GM19463 (cell line): ENCODE results near the gene SKIC2.
A peak's percentile ranks its signal among the peaks of the same experiment; 100 is the strongest.
"Not testable (repeated sequence)": the region's sequence is repeated elsewhere in the genome, so short reads cannot be mapped to it uniquely, and the experiment has no call there.

ENCODE experiments used
- ATAC-seq: cut with Tn5 transposase; IDR thresholded peaks from one replicate; pipeline ENCODE4 v1.9.1; 2021; ENCODE audit warnings: mild to moderate bottlenecking, moderate library complexity; ENCODE audit not compliant: unreplicated experiment

SKIC2 gene

GRCh38 chr6:31968791-31969711 is 10.1 kb downstream of the SKIC2 start:
- ATAC-seq = no peak

- ATAC-seq = no peak
Observed at GRCh38 chr6:31969712-31970603, 11.0 kb downstream of the SKIC2 start.

GRCh38 chr6:31970604-31971271 is 11.8 kb downstream of the SKIC2 start:
- ATAC-seq = no peak

GRCh38 chr6:31971279-31971992 is 12.5 kb downstream of the SKIC2 start:
- ATAC-seq = no peak

- ATAC-seq = peak; percentile 95
Observed at GRCh38 chr6:31971993-31972708, 13.2 kb downstream of the SKIC2 start, which contains the start of gene DXO. Gene DXO (minus strand): TSS chr6:31972138. CDS start chr6:31971675, 463 bp downstream.

GRCh38 chr6:31972709-31973350 is 13.9 kb downstream of the SKIC2 start:
- ATAC-seq = no peak

GRCh38 chr6:31976065-31976464 is 17.1 kb downstream of the SKIC2 start:
- ATAC-seq = not testable (repeated sequence)

GRCh38 chr6:31977816-31978431 is 18.9 kb downstream of the SKIC2 start:
- ATAC-seq = no peak

- ATAC-seq = no peak
Observed at GRCh38 chr6:31978831-31979230, 19.9 kb downstream of the SKIC2 start.

GRCh38 chr6:31979238-31979898 is 20.4 kb downstream of the SKIC2 start:
- no peak for ATAC-seq

GRCh38 chr6:31980195-31980876 is 21.4 kb downstream of the SKIC2 start:
- ATAC-seq = not testable (repeated sequence)

- not testable (repeated sequence) for ATAC-seq
Observed at GRCh38 chr6:31980998-31981397, 22.0 kb downstream of the SKIC2 start.

GRCh38 chr6:31981744-31982143 is 22.8 kb downstream of the SKIC2 start, which contains the start of gene C4A:
Gene C4A (plus strand): TSS chr6:31982057. CDS start chr6:31982108, 51 bp downstream.
- ATAC-seq = not testable (repeated sequence)

- ATAC-seq = not testable (repeated sequence)
Observed at GRCh38 chr6:31989363-31989762, 30.4 kb downstream of the SKIC2 start.

- not testable (repeated sequence) for ATAC-seq
Observed at GRCh38 chr6:31994421-31994820, 35.4 kb downstream of the SKIC2 start.

GRCh38 chr6:31996385-31996784 is 37.4 kb downstream of the SKIC2 start:
- not testable (repeated sequence) for ATAC-seq

- not testable (repeated sequence) for ATAC-seq
Observed at GRCh38 chr6:32002546-32003268, 43.7 kb downstream of the SKIC2 start.
